ENCODE results near the gene STARD10. TPM values are rescaled to one million over a fixed set of nuclear protein-coding genes. Genes with fewer than 3 reads are reported as not detected.

Gene STARD10
- total RNA-seq, 1 donor from 2014 or later = 38.4 TPM

DNA sequence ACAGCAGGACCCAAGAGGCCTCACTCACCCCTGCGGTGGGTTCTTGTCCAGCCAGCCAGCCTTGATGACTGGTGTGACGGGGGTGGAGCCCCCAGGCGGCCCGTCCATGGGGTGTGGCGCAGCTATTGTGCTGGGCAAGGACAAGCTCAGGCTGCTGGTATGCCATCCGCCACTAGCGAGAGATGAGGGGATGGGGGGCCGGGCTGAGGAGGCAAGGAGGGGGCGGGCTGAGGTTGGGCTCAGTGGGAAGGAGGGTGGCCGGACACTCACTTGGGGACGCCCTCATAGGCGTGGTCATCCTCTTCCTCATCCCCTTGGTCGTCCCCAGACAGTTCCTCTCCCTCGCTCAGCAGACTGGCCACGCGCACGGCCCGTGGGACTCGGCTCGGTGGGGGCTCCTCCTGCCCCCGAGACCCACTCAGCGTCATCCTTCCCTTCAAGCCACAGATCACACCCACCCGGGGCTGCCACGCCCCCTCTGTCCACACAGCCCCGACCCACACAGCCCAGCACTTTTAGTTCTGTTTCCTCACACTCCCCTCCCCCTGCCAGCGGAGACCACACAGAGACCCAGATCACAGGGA, 81.6 kb downstream of the STARD10 start:
- Mint-ChIP-seq H3K9me3 (ENCODE audit: unreplicated experiment) (no peaks in the 10 kb centered on the region), H3K4me1 (ENCODE audit: low read depth, unreplicated experiment) (peaks cover 6% of the 10 kb centered on the region), H3K27me3 (ENCODE audit: low read depth, unreplicated experiment) (peaks cover 2% of the 10 kb centered on the region), H3K4me3 (ENCODE audit: unreplicated experiment) (no peak overlapping the region), H3K36me3 (ENCODE audit: low read depth, unreplicated experiment) (peaks cover 24% of the 10 kb centered on the region), H3K27ac (ENCODE audit: unreplicated experiment) (no peak overlapping the region)
- peaks cover 5% of the 10 kb centered on the region for H3K36me3 ChIP-seq (ENCODE audit: insufficient read depth, low read length)
- no peak overlapping the region for H2AFZ ChIP-seq (ENCODE audit: low read depth, low read length)
- H3K27ac ChIP-seq (ENCODE audit: low read depth, low read length) = no peak overlapping the region
- FAIRE-seq (no peak), DNase-seq (ENCODE audit: low read depth) (peak; percentile 12)
- H3K9me3 ChIP-seq (ENCODE audit: insufficient read depth, low read depth, low read length) = no peaks in the 10 kb centered on the region
- TF ChIP-seq, protein P1, sequence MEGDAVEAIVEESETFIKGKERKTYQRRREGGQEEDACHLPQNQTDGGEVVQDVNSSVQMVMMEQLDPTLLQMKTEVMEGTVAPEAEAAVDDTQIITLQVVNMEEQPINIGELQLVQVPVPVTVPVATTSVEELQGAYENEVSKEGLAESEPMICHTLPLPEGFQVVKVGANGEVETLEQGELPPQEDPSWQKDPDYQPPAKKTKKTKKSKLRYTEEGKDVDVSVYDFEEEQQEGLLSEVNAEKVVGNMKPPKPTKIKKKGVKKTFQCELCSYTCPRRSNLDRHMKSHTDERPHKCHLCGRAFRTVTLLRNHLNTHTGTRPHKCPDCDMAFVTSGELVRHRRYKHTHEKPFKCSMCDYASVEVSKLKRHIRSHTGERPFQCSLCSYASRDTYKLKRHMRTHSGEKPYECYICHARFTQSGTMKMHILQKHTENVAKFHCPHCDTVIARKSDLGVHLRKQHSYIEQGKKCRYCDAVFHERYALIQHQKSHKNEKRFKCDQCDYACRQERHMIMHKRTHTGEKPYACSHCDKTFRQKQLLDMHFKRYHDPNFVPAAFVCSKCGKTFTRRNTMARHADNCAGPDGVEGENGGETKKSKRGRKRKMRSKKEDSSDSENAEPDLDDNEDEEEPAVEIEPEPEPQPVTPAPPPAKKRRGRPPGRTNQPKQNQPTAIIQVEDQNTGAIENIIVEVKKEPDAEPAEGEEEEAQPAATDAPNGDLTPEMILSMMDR (IDR thresholded peaks at IDR 0.05; ENCODE audit: insufficient read depth, low read depth, low read length) = no peak
- TF ChIP-seq EZH2 (IDR thresholded peaks at IDR 0.05; ENCODE audit: insufficient read depth, low read length) = no peak
- H3K4me2 ChIP-seq (ENCODE audit: low read length) = peak overlapping the region; percentile 77
- peaks cover 13% of the 10 kb centered on the region for H3K79me2 ChIP-seq (ENCODE audit: insufficient read depth, low read length)
- H3K9ac ChIP-seq (ENCODE audit: low read length) = peak overlapping the region; percentile 46
- no peaks in the 10 kb centered on the region for H3K27me3 ChIP-seq (ENCODE audit: insufficient read depth, low read length)
- no peak overlapping the region for H3K4me3 ChIP-seq (ENCODE audit: insufficient read depth, low read depth, low read length)
- H4K20me1 ChIP-seq (ENCODE audit: insufficient read depth, low read length) = peaks cover 74% of the 10 kb centered on the region
- H3K4me1 ChIP-seq (ENCODE audit: insufficient read depth, low read length) = peaks cover 8% of the 10 kb centered on the region

DNA sequence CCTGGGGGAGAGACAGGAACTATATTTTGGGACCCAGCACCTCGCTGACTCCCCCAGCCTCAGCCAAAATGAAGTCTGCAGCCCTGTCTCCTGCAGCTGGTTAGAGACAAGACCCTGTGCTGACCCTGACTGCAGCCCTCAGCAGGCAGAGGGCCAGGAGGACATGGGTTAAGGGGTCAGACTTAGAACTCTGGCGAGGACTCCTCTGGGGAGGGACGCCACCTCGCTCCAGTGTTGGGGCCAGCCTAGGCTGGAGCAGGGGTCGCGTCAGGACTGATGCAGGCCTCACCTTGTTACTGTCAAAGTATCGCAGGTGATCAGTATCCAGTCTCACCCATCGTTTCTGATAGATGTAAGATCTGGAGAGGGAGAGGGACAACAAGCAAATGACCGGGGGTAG, 82.7 kb downstream of the STARD10 start:
- no peak for FAIRE-seq
- H3K27ac Mint-ChIP-seq (ENCODE audit: unreplicated experiment) = no peak overlapping the region
- H4K20me1 ChIP-seq (ENCODE audit: insufficient read depth, low read length) = peaks cover 68% of the 10 kb centered on the region

DNA sequence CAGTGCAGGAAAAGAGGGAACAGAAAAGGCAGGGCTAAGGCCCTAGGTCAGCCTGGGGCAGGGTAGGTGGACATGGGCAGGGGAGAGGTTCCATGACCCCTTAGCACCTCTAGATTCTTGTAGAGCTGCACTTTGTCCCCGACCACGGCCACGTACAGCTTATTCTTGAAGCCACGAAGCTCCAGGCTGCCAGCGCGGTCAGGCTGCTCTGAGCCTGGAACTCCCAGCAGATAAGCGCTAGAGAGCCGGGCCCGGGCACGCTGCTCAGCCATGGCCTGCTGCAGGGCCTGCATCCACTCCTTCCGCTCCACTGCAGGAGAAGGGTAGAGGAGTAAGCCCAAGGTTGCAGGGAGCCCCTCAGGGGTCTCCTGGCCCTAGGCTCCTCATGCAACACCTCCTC, 83.6 kb downstream of the STARD10 start:
- H4K20me1 ChIP-seq (ENCODE audit: insufficient read depth, low read length) = peaks cover 66% of the 10 kb centered on the region
- no peak overlapping the region for H3K4me3 Mint-ChIP-seq (ENCODE audit: unreplicated experiment)
- DNase-seq (ENCODE audit: low read depth) (no peak), FAIRE-seq (no peak)
- peaks cover 9% of the 10 kb centered on the region for H3K79me2 ChIP-seq (ENCODE audit: insufficient read depth, low read length)
- H3K9me3 Mint-ChIP-seq (ENCODE audit: unreplicated experiment) = no peaks in the 10 kb centered on the region
- no peaks in the 10 kb centered on the region for H3K9me3 ChIP-seq (ENCODE audit: insufficient read depth, low read depth, low read length)
- H3K4me3 ChIP-seq (ENCODE audit: insufficient read depth, low read depth, low read length) = no peak overlapping the region
- H3K4me2 ChIP-seq (ENCODE audit: low read length) = no peak overlapping the region
- no peaks in the 10 kb centered on the region for H3K27me3 ChIP-seq (ENCODE audit: insufficient read depth, low read length)
- H3K4me1 Mint-ChIP-seq (ENCODE audit: low read depth, unreplicated experiment) = peaks cover 17% of the 10 kb centered on the region
- peaks cover 2% of the 10 kb centered on the region for H3K27me3 Mint-ChIP-seq (ENCODE audit: low read depth, unreplicated experiment)
- H2AFZ ChIP-seq (ENCODE audit: low read depth, low read length) = no peak overlapping the region
- no peak overlapping the region for H3K9ac ChIP-seq (ENCODE audit: low read length)
- no peak overlapping the region for H3K27ac Mint-ChIP-seq (ENCODE audit: unreplicated experiment)
- H3K36me3 ChIP-seq (ENCODE audit: insufficient read depth, low read length) = peaks cover 9% of the 10 kb centered on the region
- H3K4me1 ChIP-seq (ENCODE audit: insufficient read depth, low read length) = peaks cover 4% of the 10 kb centered on the region
- no peak for TF ChIP-seq EZH2 (IDR thresholded peaks at IDR 0.05; ENCODE audit: insufficient read depth, low read length)
- no peak overlapping the region for H3K27ac ChIP-seq (ENCODE audit: low read depth, low read length)
- H3K36me3 Mint-ChIP-seq (ENCODE audit: low read depth, unreplicated experiment) = peaks cover 35% of the 10 kb centered on the region

More for the DNA sequence above, 82.7 kb downstream of the STARD10 start:
- Histone ChIP-seq H3K27ac (ENCODE audit: low read depth, low read length) (no peak overlapping the region), H3K27me3 (ENCODE audit: insufficient read depth, low read length) (no peaks in the 10 kb centered on the region), H3K9ac (ENCODE audit: low read length) (no peak overlapping the region), H3K36me3 (ENCODE audit: insufficient read depth, low read length) (peaks cover 9% of the 10 kb centered on the region), H3K4me1 (ENCODE audit: insufficient read depth, low read length) (peaks cover 5% of the 10 kb centered on the region), H2AFZ (ENCODE audit: low read depth, low read length) (no peak overlapping the region), H3K4me3 (ENCODE audit: insufficient read depth, low read depth, low read length) (no peak overlapping the region), H3K79me2 (ENCODE audit: insufficient read depth, low read length) (peaks cover 9% of the 10 kb centered on the region), H3K9me3 (ENCODE audit: insufficient read depth, low read depth, low read length) (no peaks in the 10 kb centered on the region), H3K4me2 (ENCODE audit: low read length) (no peak overlapping the region)
- DNase-seq (ENCODE audit: low read depth) = no peak
- no peaks in the 10 kb centered on the region for H3K9me3 Mint-ChIP-seq (ENCODE audit: unreplicated experiment)
- TF ChIP-seq, protein P1 (IDR thresholded peaks at IDR 0.05; ENCODE audit: insufficient read depth, low read depth, low read length) = no peak
- TF ChIP-seq EZH2 (IDR thresholded peaks at IDR 0.05; ENCODE audit: insufficient read depth, low read length) = no peak
- H3K4me1 Mint-ChIP-seq (ENCODE audit: low read depth, unreplicated experiment) = peaks cover 10% of the 10 kb centered on the region
- no peak overlapping the region for H3K4me3 Mint-ChIP-seq (ENCODE audit: unreplicated experiment)
- H3K36me3 Mint-ChIP-seq (ENCODE audit: low read depth, unreplicated experiment) = peaks cover 35% of the 10 kb centered on the region
- H3K27me3 Mint-ChIP-seq (ENCODE audit: low read depth, unreplicated experiment) = peaks cover 2% of the 10 kb centered on the region

Data from astrocyte (in vitro differentiated cells and primary cell).